Erythroblast (primary cell): Measurements from ENCODE around the gene CLDN18.

Experiments
- GATA1 ChIP-seq: IDR thresholded peaks from 2 replicates; pipeline ENCODE4 v1.6.1; 2011; ENCODE audit warnings: low read depth, mild to moderate bottlenecking, control low read depth, low read length, moderate library complexity
- POLR2A ChIP-seq: IDR thresholded peaks from 2 replicates; pipeline ENCODE4 v1.6.1; 2011; ENCODE audit warnings: mild to moderate bottlenecking, low read length

DNA sequence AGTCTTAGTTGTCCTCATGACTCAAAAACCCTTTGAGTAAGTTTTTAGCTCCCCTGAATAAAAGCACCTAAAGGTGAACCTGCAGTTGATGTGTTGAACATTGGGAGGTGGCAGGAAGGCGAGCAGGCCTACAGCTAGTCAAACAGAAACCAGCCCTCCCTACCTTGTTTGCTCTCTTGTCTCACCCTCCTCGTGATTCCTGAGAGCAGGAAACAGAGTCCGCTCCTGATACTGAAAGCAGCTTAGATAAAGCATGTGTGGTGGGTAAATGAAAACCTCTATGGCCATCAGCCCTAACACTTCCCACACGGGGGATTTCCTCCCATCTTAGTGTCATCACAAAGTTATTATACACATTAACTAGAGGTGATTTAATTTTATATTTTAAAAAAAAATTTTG, 21.8 kb upstream of the CLDN18 start:
- TF ChIP-seq POLR2A = no peak
- TF ChIP-seq GATA1 = no peak
